Parathyroid adenoma (tissue), 2 donors: ENCODE data around the gene KCNT1.

Source experiments
- H2AFZ ChIP-seq: fragments of 300-600 bp; sonication (generic); one replicate; pipeline ENCODE4 v1.7.0; 2017; ENCODE audit warnings: antibody characterized with exemption, mild to moderate bottlenecking
- H3K27ac ChIP-seq: fragments of 300-600 bp; sonication (generic); one replicate; pipeline ENCODE4 v1.7.0; 2017
- H3K27me3 ChIP-seq: fragments of 300-600 bp; sonication (generic); one replicate; pipeline ENCODE4 v1.7.0; 2017; ENCODE audit warnings: low read length; ENCODE audit not compliant: control insufficient read depth, insufficient read depth
- H3K36me3 ChIP-seq: fragments of 300-600 bp; sonication (generic); one replicate; pipeline ENCODE4 v1.7.0; 2017; ENCODE audit warnings: low read length; ENCODE audit not compliant: control insufficient read depth, insufficient read depth
- H3K4me1 ChIP-seq: fragments of 300-600 bp; sonication (generic); one replicate; pipeline ENCODE4 v1.7.0; 2017; ENCODE audit warnings: control low read depth
- H3K4me2 ChIP-seq: fragments of 300-600 bp; sonication (generic); one replicate; pipeline ENCODE4 v1.7.0; 2017; ENCODE audit warnings: low read length
- H3K4me3 ChIP-seq: fragments of 300-600 bp; sonication (generic); one replicate; pipeline ENCODE4 v1.7.0; 2017; ENCODE audit warnings: low read depth, low read length
- H3K79me2 ChIP-seq: fragments of 300-600 bp; sonication (generic); one replicate; pipeline ENCODE4 v1.7.0; 2017; ENCODE audit warnings: control low read depth
- H3K9ac ChIP-seq: fragments of 300-600 bp; sonication (generic); one replicate; pipeline ENCODE4 v1.7.0; 2017; ENCODE audit warnings: mild to moderate bottlenecking
- H3K9me3 ChIP-seq: fragments of 300-600 bp; sonication (generic); one replicate; pipeline ENCODE4 v1.7.0; 2017; ENCODE audit warnings: low read length; ENCODE audit not compliant: control insufficient read depth
- TF ChIP-seq, protein P1 (sequence below): fragments of 300-600 bp; sonication (generic); IDR thresholded peaks from one replicate; pipeline ENCODE4 v1.7.0; 2017; ENCODE audit warnings: antibody characterized with exemption, mild to moderate bottlenecking
- donor health status: primary hyperparathyroidism.

The KCNT1 gene

DNA sequence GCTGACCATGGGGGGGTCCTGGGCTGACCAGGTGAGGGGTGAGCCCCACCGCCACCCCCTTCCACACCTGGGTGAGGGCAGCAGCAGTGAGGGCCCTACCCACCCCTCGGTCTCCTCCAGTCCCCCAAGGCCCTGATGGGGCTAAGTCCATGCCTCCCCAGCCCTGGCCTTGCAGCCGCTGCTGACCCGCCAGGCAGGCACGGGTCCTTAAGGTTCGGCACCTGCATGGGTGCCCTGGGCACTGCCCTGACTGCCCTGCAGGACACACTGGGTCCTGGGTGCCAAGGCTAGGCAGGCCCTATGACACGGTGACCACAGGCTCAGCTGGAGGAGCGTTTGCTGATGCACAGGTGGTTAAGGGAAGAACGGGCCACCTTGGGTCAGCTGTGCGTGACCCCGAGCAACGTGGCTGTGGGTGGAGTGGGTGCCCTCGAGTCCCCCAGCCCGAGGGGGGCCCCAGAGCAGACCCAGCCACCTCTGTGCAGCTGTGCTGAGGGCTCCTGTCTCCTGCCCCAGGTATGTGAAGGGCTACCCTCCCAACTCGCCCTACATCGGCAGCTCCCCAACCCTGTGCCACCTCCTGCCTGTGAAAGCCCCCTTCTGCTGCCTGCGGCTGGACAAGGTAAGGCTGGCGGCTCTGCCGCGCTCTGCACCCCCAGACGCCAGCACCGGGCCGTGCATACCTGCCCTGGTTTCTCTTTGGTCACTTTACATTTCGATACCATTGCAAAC is 73.0 kb downstream of the KCNT1 start:
- H3K4me2 ChIP-seq: no peak overlapping the region
- H3K9ac ChIP-seq: no peak overlapping the region
- no peaks in the 10 kb centered on the region for H3K79me2 ChIP-seq
- TF ChIP-seq, protein P1, sequence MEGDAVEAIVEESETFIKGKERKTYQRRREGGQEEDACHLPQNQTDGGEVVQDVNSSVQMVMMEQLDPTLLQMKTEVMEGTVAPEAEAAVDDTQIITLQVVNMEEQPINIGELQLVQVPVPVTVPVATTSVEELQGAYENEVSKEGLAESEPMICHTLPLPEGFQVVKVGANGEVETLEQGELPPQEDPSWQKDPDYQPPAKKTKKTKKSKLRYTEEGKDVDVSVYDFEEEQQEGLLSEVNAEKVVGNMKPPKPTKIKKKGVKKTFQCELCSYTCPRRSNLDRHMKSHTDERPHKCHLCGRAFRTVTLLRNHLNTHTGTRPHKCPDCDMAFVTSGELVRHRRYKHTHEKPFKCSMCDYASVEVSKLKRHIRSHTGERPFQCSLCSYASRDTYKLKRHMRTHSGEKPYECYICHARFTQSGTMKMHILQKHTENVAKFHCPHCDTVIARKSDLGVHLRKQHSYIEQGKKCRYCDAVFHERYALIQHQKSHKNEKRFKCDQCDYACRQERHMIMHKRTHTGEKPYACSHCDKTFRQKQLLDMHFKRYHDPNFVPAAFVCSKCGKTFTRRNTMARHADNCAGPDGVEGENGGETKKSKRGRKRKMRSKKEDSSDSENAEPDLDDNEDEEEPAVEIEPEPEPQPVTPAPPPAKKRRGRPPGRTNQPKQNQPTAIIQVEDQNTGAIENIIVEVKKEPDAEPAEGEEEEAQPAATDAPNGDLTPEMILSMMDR: no peak
- H3K4me1 ChIP-seq: no peaks in the 10 kb centered on the region
- H3K27me3 ChIP-seq: no peaks in the 10 kb centered on the region
- H3K27ac ChIP-seq: no peak overlapping the region
- H3K36me3 ChIP-seq: no peaks in the 10 kb centered on the region
- no peak overlapping the region for H2AFZ ChIP-seq
- no peaks in the 10 kb centered on the region for H3K9me3 ChIP-seq
- H3K4me3 ChIP-seq: no peak overlapping the region

DNA sequence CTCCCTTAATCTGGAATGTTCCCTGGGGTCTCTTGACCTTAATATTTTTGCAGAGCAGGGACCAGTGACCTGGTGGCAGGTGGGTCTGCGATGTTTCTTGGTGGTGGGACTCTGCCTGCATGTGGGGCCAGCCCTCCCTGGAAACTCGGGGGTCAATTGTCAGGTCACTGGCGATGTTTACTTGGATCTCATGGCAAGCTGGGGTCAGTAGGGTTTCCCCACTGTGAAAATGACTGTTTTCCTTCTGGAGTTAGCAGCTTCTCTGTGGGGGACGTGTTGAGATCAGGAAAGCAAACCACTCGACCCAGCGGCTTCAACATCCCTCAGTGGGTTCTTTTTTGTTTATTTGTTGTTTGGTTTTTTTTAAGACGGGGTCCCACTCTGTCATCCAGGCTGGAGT is 73.9 kb downstream of the KCNT1 start:
- Histone ChIP-seq H3K9ac (no peak overlapping the region), H3K27me3 (no peaks in the 10 kb centered on the region), H3K27ac (no peak overlapping the region), H3K4me2 (no peak overlapping the region), H3K4me3 (no peak overlapping the region), H3K9me3 (no peaks in the 10 kb centered on the region), H3K4me1 (no peaks in the 10 kb centered on the region), H2AFZ (no peak overlapping the region), H3K79me2 (no peaks in the 10 kb centered on the region), H3K36me3 (no peaks in the 10 kb centered on the region)
- TF ChIP-seq, protein P1: no peak

DNA sequence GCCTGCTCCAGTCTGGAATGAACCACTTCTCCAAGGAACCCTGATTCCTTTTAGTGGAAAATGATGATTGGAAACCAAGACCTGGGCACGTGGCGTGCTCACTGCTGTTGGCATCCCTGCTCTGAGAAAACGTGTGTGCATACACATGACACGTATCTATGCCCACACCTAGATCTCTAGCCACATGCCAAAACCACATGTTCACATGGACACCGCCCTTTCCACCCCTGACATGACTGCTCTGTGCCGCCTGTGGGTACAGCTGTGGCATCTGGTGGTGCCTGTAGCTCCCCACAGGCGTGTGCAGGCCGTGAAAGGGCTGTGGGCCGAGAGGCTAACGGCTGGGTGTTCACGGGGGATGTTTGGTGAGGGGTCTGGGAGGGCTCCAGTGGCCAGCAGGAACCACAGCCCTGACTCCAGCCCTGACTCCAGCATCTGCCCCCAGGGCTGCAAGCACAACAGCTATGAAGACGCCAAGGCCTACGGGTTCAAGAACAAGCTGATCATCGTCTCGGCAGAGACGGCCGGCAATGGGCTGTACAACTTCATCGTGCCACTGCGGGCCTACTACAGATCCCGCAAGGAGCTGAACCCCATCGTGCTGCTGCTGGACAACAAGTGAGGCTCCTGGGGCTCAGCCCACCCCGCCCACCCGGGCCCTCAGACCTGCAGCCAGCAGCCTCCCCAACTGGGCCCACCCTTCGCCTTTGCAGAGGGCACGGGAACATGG is 75.1 kb downstream of the KCNT1 start:
- TF ChIP-seq, protein P1: no peak

DNA sequence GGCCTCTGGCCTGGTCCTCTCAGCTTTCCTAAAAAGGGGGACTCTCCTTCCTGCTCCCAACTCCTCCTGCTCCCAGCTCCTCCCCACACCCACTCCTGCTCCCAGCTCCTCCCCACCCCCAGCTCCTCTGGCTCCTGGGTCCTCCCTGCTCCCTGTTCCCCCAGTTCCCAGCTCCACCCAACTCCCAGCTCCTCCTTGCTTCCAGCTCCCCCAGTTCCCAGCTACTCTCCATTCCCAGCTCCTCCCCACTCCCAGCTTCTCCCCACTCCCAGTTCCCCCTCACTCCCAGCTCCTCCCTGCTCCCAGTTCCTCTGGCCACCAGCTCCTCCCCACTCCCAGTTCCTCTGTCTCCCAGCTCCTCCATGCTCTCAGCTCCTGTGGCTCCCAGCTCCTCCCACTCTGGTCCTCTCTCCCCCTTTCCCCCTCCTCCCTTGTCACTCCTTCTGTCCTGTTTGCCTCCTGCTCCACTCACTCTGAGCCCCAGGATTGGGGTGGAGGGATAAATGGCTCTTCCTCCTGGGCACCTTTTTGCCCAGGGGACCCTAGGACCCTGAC is 75.7 kb downstream of the KCNT1 start:
- TF ChIP-seq, protein P1: no peak
- H3K27me3 ChIP-seq: no peaks in the 10 kb centered on the region
- H3K4me3 ChIP-seq: no peak overlapping the region
- H3K36me3 ChIP-seq: no peaks in the 10 kb centered on the region
- H3K9me3 ChIP-seq: no peaks in the 10 kb centered on the region
- H3K9ac ChIP-seq: no peak overlapping the region
- H2AFZ ChIP-seq: no peak overlapping the region
- no peak overlapping the region for H3K27ac ChIP-seq
- H3K4me1 ChIP-seq: no peaks in the 10 kb centered on the region
- no peak overlapping the region for H3K4me2 ChIP-seq
- H3K79me2 ChIP-seq: no peaks in the 10 kb centered on the region

More for the DNA sequence above, 75.1 kb downstream of the KCNT1 start:
- no peaks in the 10 kb centered on the region for H3K79me2 ChIP-seq
- H3K36me3 ChIP-seq: no peaks in the 10 kb centered on the region
- H3K9ac ChIP-seq: no peak overlapping the region
- no peaks in the 10 kb centered on the region for H3K9me3 ChIP-seq
- no peak overlapping the region for H3K4me3 ChIP-seq
- H3K27ac ChIP-seq: no peak overlapping the region
- H2AFZ ChIP-seq: no peak overlapping the region
- no peaks in the 10 kb centered on the region for H3K4me1 ChIP-seq
- no peaks in the 10 kb centered on the region for H3K27me3 ChIP-seq
- no peak overlapping the region for H3K4me2 ChIP-seq
